Measurements from ENCODE around the gene HINT3.

HINT3 gene

DNA sequence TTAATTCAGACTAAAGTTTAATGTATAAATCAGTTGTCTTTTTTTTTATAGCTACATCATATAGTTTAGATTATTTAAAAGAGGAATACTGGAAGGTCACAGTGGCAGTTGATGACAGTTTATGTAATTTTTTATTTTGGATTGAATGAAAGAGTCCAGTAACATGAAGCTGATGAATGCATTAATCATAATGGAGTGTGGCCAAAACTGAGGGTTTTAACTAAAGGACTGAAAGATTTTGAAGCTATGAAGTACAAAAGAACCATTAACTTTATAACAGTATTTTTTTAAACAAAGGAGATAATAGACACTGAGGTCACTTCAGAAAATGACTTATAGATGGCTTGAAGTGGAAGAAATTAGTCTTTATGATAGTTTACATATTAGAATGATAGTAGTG is 71.0 kb downstream of the HINT3 start:
- H3K27ac ChIP-seq: no peak overlapping the region
- no peak for TF ChIP-seq ZFX (IDR thresholded peaks at IDR 0.05)
- TF ChIP-seq, protein P1, sequence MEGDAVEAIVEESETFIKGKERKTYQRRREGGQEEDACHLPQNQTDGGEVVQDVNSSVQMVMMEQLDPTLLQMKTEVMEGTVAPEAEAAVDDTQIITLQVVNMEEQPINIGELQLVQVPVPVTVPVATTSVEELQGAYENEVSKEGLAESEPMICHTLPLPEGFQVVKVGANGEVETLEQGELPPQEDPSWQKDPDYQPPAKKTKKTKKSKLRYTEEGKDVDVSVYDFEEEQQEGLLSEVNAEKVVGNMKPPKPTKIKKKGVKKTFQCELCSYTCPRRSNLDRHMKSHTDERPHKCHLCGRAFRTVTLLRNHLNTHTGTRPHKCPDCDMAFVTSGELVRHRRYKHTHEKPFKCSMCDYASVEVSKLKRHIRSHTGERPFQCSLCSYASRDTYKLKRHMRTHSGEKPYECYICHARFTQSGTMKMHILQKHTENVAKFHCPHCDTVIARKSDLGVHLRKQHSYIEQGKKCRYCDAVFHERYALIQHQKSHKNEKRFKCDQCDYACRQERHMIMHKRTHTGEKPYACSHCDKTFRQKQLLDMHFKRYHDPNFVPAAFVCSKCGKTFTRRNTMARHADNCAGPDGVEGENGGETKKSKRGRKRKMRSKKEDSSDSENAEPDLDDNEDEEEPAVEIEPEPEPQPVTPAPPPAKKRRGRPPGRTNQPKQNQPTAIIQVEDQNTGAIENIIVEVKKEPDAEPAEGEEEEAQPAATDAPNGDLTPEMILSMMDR (conservative IDR thresholded peaks at IDR 0.05): no peak
